GM19240 (cell line): ENCODE data around the gene ATP6V0A4.
"Not testable (repeated sequence)": the region's sequence is repeated elsewhere in the genome, so short reads cannot be mapped to it uniquely, and the experiment has no call there.

Experiments
- DNase-seq: peaks from one replicate; pipeline ENCODE4 v3.0.0; 2011; ENCODE audit warnings: low spot score; ENCODE audit not compliant: insufficient read length

Gene ATP6V0A4

DNA sequence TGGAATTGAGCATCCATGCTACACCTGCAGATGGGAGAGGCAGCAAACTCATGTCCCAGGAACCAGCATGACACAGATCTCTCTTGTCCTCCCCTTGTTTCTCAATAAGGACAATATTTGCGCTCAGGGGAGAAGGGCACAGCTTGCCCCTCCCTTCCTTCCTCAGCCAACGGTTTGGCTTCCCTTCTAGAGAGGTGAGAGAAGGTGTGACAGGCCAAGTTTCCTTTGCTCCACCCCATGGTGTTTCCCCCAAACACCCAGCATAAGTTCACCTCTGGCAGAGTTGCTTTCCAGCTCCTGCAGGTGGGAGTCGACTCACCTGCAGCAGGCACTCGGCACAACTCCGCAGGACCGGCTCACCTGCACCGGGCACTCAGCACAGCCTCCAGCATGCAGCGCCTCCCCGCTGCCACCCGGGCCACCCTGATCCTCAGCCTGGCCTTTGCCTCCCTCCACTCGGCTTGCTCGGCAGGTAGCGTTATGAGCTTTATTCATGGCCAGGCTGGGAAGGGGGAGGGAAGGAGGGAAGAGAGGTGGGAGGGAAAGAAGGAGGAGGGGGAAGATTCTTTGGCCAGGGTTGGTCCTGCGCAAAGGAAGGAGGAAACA lies at the start of gene ATP6V0A4, which contains the start of gene TMEM213:
TSS of gene ATP6V0A4 (minus strand) at position 482 of the 606 bp plus-strand sequence. CDS start 26,949 bp downstream, outside the sequence.
TSS of gene TMEM213 (plus strand) at position 280 of the 606 bp plus-strand sequence. CDS start at position 391, 111 bp downstream.
- DNase-seq, result no peak

DNA sequence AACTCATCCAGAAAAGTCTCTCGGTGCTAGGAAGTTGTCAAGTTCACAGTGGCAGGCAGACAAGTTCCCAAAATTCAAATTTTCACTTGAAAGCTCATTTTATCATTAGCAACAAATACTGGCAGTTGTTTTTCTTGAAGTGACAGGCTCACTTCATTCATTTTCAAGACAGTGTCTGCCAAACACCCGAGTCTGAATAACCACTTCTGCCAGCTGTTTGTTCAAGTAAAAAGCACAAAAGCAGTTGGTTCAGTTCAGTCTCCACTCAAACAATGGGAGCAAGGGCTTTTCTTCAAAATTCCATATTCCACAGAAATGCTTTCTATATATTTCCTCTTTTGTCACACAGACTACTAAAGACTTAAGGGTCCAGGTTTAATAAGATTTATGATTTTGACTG lies 47.7 kb upstream of the ATP6V0A4 start:
- no peak for DNase-seq

DNA sequence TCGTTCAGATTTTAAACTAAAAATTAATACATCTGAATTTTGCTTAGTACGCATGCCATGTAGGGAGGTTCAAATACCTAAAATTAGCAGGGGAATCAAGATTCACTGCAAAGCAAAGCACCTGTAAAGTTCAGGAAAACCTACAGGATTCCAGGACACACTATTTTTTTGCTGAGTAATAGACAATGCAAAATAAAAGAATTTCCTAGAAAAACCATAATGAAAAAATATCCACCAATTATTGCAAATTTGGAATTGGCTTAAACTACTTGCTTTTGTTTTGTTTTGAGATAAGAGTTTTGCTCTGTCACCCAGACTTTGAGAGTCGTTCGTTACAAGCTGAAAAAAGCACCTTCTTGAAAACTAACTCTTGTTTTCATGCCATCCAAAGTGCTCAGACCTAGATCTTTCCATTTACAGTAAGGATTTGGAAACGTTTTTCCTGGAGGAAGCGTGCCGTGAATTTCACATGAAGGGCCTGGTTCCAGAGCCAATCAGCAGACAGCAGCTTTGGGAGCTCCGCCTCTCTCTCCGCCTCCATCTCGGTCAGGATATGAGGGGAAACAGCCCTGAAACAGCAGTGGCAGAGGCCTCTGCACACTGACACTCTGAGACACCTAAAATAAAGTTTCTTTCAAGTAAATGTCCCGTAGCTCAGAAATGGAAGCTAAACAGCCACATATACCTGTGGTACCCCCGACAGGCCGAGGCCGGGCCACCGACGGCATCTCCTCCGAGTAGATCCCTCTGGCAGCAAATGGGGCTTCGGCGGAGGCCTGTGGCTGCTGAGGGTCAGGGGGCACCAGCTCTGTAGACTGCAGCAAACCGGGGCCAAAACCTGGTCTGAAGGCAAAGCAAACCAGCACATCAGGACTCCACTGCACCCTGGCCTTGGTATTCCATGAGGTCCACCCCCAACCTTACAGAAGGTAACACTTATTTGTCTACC lies 45.9 kb upstream of the ATP6V0A4 start:
- no peak for DNase-seq

DNA sequence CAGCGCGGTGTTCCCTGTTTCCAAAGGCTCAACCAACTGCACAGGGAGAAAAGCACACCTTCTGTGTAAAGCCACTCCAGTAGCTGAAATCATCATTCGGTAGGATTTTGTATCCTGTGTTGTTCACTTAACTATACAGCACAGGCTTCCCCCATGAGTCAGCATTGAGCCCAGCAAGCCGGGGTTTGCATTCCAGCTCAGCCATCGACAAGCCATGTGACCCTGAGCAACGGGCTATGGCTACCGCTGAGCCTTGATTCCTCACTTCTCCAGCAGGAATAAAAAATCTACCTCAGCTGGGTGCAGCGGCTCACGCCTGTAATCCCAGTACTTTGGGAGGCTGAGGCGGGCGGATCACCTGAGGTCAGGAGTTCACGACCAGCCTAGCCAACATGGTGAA lies 44.1 kb upstream of the ATP6V0A4 start:
- no peak for DNase-seq

DNA sequence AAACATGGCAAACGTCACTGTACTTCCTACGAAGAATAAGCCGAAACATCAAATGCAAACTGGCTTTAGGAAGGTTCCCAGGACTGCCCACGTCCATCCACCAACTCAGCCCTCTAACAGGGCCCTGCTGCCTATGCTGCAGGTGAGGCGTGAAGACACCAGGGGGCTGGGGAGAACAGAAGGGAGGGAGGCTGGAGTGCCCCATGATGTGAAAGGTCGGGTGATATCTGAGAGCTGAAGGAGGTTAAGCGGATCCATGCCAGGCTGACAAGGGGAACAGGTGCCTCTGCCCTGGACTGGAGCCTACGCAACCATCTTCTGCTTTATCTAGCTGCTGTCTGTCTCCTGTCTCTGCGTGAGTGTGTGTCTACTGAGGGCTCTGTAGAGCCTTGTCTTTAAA lies 40.2 kb upstream of the ATP6V0A4 start:
- no peak for DNase-seq

DNA sequence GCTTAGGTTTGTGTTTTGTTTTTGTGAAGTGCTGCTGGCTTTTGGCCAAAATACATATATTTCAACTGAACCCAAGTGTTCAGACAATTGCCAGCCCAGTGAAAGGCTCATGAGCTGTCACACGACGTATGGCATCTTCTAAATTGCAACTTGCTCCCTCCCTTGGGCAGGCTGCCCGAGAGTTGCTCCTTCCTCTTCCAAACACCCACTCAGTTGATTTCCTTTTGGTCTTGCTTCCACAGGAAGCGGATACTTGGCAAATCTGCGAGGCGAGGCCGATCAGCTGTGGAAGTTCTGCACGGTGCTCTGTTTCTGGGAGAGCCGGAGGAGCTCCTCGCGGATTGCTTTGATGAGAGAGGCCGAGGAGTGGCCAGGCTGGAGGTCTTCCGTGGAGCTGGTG lies 39.6 kb upstream of the ATP6V0A4 start:
- no peak for DNase-seq

DNA sequence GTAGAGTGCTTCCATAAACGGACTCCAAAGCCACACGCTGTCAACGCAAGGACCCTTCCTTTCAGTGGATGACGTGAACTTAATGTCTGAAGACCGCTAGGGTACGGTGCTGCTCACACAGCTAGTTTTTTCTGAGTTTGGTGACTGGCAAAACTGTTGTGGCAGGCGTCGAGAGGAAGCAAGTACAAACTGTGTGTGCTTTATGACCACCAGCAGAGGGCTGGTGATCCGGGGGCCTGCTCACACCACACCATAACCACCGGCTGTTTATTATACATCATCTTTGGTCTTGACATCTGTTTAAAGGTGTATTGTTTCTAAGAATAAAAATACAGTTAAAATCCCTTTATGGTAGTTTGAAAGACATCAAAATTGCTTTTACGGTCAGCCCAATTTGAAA lies 37.1 kb upstream of the ATP6V0A4 start:
- DNase-seq, result no peak

DNA sequence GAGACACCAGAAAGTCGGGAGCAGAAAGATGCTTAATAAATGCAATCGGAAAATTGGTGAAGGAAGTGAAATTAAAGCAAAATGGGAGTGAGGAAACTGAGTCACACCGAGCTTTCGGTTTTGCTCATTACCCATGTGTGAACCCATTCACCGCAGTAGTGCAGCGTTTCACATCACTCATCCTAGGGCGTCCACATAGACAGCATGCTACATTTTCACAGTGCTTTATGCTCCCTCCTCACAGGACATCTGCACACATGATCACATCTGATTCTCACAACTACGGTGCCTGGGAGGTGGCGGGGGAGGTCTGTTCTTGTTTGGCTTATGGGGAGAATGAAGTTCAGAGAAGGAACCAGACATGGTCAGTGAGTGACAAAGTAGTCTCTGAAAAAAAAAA lies 36.6 kb upstream of the ATP6V0A4 start:
- DNase-seq, result no peak

DNA sequence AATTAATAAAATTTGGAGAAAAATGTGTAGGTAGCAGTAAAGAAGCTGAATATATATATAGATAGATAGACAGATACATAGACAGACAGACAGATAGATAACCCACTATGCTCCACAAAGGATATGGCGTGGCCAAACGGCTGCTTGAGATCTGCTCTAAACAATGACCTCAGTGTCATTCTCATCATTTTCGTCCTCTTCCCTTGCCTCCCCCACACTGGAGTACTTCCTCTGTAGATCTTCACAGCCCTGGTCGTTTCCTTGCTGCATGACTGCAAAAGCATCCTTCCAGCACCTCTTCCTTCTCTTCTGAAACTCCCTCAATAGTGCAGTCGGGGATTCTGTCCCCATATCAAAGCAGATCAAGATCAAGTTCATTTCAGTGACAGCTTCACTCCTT lies 35.6 kb upstream of the ATP6V0A4 start:
- no peak for DNase-seq

DNA sequence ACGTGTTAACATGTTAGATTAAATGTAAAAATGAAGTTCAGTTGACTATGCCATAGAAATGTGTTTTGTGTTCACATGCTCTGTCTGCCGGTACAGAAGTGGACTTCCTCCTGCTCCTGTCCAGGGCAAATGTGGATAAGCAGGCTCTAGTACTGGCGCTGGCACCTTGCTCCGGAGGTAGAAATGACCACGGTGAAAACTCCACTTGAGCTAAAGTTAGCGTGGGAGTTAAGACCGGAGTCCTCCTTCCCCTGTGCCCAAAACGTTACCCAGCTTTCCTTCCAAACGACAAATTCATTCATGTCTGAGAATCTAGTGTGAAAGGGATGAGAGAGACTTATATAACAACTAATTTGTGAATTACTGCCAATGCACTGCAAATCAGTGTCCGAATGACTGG lies 35.0 kb upstream of the ATP6V0A4 start:
- no peak for DNase-seq

DNA sequence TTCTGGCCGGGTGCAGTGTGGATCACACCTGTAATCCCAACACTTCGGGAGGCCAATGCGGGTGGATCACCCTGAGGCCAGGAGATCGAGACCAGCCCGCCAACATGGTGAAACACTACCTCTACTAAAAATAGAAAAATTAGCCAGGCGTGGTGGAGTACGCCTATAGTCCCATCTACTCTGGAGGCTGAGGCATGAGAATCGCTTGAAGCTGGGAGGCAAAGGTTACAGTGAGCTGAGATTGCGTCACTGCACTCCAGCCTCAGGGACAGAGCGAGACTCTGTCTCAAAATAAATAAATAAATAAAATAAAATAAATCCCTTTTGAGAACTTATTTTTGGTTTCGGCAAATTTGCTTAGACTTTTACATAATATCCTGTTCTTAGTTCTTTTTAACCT lies 31.3 kb upstream of the ATP6V0A4 start:
- no peak for DNase-seq

DNA sequence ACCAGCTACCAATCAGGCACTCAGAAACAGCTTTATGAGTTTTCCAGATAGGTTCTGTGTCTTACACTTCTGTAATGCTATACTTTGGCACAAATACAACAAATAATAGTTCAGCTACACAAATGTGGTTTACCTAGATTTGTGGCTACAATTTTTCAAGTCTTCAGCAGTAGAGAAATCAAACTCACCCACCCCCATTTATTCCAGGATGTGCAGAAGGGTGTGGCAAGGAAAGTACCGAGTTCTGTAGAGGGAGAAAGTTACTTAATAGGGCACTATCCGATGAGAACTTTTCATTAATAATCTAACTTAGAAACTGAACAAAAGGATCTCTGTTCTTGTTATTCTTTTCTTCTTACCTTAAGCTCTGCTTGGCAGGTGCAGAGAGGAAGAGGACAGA lies 30.3 kb upstream of the ATP6V0A4 start:
- DNase-seq, result no peak

DNA sequence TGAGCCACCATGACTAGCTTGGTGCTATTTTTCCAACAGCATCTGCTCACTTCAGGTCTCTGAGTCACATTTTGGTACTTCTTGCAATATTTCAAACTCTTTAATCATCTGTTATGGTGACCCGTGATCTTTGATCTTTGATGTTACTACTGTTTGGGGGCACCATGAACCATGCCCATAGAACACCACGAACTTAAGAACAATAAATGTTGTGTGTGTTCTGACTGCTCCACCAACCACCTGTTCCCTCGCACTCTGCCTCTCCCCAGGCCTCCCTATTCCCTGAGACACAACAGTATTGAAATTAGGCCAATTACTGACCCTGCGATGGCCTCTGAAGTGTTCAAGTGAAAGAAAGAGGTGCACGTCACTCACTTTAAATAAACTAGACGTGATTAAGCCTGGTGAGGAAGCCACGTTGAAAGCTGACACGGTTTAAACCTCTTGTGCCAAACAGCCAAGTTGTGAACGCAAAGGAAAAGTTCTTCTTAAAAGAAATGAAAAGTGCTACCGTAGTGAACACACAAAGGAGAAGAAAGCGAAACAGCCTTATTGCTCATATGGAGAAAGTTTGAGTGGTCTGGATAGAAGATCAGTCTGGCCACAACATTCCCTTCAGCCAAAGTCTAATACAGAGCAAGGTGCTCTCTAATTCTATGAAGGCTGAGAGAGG lies 27.2 kb upstream of the ATP6V0A4 start:
- DNase-seq, result no peak

DNA sequence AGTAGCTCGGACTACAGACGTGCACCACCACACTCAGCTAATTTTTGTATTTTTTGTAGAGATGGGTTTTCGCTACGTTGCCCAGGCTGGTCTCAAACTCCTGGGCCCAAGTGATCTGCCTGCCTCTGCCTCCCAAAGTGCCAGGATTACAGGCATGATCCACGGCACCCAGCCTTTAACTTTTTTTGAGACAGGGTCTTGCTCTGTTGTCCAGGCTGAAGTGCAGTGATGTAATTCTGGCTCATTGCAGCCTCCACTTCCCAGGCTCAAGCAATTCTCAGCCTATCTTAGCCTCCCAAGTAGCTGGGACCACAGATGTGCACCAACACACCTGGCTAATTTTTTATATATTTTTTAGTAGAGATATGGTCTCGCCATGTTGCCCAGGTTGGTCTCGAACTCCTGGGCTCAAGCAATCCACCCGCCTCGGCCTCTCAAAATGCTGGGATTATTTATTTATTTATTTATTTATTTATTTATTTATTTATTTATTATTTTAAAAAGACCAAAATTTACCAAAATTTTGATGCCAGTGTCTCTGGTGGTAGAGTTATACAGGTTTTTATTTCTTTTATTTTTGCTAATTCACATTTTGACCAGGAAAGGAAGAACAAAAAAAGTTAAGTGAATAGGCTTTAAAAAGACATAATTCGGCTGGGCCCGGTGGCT lies 25.0 kb upstream of the ATP6V0A4 start:
- no peak for DNase-seq

DNA sequence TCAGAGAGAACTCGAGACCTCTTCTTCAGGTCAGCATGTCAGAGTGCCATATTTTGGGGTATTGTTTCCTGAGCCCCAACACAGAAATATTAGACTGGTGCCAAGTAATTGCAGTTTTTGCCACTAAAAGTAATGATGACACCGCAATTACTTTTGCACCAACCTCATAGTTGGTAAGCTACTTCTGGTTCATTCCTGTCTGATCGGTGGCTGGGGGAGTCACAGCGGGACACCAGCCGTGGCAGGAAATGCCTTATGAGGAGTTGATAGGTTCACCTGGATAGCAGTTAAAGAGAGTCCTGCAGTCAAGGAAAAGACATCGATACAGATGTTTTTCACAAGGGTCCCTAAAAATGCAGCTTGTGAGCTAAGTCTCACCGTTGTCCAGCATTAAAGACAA lies 23.9 kb upstream of the ATP6V0A4 start:
- no peak for DNase-seq

DNA sequence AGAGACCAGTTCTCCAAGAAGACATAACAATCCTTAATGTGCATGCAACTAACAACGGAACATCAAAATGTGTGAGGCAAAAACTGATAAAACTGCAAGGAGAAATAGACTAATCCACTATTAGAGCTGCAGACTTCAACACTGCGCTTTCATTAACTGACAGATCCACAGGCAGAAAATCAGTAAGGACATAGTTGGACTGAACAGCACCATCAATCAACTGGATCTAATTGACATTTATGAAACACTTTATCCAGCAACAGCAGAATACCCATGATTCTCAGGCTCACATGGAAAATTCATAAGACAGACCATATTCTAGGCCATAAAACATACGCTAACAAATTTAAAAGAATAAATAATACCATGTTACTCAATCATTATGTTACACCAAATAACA lies 21.6 kb upstream of the ATP6V0A4 start:
- no peak for DNase-seq

DNA sequence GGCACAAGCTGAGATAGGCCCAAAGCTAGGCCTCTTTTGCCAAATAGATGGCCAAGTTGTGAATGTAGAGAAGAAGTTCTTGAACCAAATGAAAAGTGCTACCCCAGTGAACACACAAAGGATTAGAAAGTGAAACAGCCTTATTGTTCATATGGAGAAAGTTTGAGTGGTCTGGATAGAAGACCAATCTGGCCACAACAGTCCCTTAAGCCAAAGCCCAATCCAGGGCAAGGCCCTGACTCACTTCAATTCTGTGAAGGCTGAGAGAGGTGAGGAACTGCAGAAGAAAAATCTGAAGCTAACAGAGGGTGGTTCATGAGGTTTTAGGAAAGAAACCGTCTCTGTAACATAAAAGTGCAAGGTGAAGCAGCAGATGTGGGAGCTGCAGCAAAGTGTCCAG lies 18.7 kb upstream of the ATP6V0A4 start:
- no peak for DNase-seq

DNA sequence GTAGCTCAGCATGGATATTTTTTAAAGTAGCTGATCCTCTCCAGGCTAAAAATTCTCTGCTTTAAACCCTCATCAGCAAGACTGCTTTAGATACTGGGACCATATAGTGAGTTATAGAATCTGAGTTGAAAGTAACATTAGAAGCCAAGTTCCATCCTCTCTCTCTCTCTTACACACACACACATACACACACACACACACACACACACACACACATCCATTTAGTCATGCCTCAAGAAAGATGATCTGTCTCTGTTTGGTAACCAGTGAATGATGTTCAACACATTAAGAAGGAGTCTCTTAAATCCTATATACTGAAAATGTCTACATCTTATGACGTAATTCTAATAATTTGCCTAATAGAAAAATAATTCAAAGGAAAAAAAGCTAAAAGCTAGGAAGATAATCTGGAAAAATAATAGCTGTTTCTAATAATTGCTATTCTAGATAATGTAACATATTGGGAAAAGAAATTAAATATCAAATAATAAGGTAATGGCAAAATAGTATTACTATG lies 16.9 kb upstream of the ATP6V0A4 start:
- no peak for DNase-seq

DNA sequence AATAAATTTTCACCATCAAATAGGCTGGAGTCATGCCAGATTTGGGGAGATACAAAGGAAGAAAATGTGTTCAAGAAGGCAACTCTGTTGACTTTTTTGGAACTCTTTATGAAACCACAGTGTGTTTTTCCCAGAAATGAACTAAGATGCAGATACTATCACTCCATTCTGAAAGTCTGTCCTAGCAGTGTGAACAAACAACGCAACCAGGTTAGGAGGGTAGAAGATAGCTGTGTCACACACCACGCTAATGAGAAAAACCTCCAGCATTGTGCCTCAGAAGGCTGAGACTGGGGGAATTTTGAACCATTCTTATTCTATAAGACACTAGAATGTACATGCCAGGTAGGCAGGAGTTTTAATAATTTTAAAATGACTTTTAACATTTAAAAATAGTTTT lies 15.9 kb upstream of the ATP6V0A4 start:
- no peak for DNase-seq

DNA sequence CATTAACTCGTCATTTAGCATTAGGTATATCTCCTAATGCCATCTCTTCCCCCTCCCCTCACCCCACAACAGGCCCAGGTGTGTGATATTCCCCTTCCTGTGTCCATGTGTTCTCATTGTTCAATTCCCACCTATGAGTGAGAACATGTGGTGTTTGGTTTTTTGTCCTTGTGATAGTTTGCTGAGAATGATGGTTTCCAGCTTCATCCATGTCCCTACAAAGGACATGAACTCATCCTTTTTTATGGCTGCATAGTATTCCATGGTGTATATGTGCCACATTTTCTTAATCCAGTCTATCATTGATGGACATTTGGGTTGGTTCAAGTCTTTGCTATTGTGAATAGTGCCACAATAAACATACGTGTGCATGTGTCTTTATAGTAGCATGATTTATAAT lies 13.3 kb upstream of the ATP6V0A4 start:
- DNase-seq, result not testable (repeated sequence)

DNA sequence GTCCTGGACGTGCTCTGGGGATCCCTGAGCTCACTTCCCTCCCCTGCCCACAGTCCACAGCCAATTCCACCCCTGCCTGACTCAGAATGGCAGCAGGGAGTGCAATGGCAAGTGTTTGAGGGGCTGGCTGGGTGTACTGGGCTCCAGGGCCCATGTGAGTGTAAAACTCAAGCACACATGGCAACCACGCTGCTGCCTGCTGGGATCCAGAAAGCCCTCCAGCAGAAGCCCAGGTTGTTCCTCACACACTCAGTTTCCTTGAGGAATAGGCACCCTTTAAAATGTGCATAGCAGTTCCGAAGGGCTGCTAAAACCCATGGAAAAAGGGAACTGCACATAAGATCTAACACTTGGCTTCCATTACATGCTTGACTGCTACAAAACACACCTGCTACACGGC lies 11.3 kb upstream of the ATP6V0A4 start:
- no peak for DNase-seq
